H1 (cell line): Measurements from ENCODE around the gene GJA5. TPM values are rescaled to one million over a fixed set of nuclear protein-coding genes. Genes with fewer than 3 reads are reported as not detected.

Source experiments
- CTCF ChIA-PET: fragments of 300-600 bp; sonication (Branson Sonifier 250); formaldehyde crosslinking; loops from one replicate; lab custom pipeline; 2021; ENCODE audit not compliant: partially characterized antibody; lab: Charles Lee
- POLR2A ChIA-PET: fragments of 300-600 bp; sonication (Branson Sonifier 250); formaldehyde crosslinking; loops from one replicate; lab custom pipeline; 2021; ENCODE audit warnings: inconsistent platforms; ENCODE audit not compliant: partially characterized antibody; lab: Charles Lee
- DNase-seq, 2 experiments: peaks; one replicate each; pipeline versions ENCODE4 v3.0.0 to v3.0.0-alpha.2; 2010 to 2022; ENCODE audit warnings: low spot score in 2 of 2, low read depth in 1 of 2, mixed read lengths in 1 of 2
- FAIRE-seq: peaks from 2 replicates; lab custom pipeline; 2011; peaks lifted over from hg19 to GRCh38; lab: Jason Lieb, UNC
- H2AFZ ChIP-seq: 2 replicates; pipeline ENCODE4 v1.8.1; 2012; ENCODE audit warnings: low read length, inconsistent platforms
- H2AK5ac ChIP-seq: 2 replicates; pipeline ENCODE4 v1.6.1; 2013; ENCODE audit warnings: low read depth, low read length
- H2BK120ac ChIP-seq: replicated peaks from 2 replicates; pipeline ENCODE3; 2013; ENCODE audit warnings: low read depth, low read length, inconsistent platforms
- H2BK12ac ChIP-seq: 2 replicates; pipeline ENCODE4 v1.6.1; 2013; ENCODE audit warnings: low read depth, low read length
- H2BK15ac ChIP-seq: 2 replicates; pipeline ENCODE4 v1.6.1; 2013; ENCODE audit warnings: low read length
- H2BK20ac ChIP-seq: 2 replicates; pipeline ENCODE4 v1.6.1; 2013; ENCODE audit warnings: low read length
- H2BK5ac ChIP-seq: 2 replicates; pipeline ENCODE4 v1.6.1; 2013; ENCODE audit warnings: low read depth, low read length
- H3K14ac ChIP-seq: 2 replicates; pipeline ENCODE4 v1.6.1; 2013; ENCODE audit warnings: inconsistent platforms; ENCODE audit not compliant: insufficient read length
- H3K18ac ChIP-seq: 2 replicates; pipeline ENCODE4 v1.6.1; 2013; ENCODE audit warnings: low read length; ENCODE audit errors: extremely low read depth
- H3K23ac ChIP-seq: 2 replicates; pipeline ENCODE4 v1.6.1; 2013; ENCODE audit warnings: inconsistent platforms; ENCODE audit not compliant: insufficient read length
- H3K23me2 ChIP-seq: 2 replicates; pipeline ENCODE4 v1.6.1; 2013; ENCODE audit warnings: low read depth, low read length
- H3K27ac ChIP-seq: 2 replicates; pipeline ENCODE4 v1.6.1; 2011; ENCODE audit warnings: low read depth, low read length, inconsistent platforms
- H3K27me3 ChIP-seq, 4 experiments: replicated peaks in 1 of 4; 1 replicate in 1 of 4; 2 replicates in 3 of 4; pipeline versions ENCODE4 v1.6.1 to v1.8.1; 2011 to 2013; ENCODE audit warnings: low read length in 3 of 4, mild to moderate bottlenecking in 3 of 4, inconsistent platforms in 2 of 4, mixed read lengths in 2 of 4, moderate library complexity in 1 of 4; ENCODE audit not compliant: control insufficient read depth in 3 of 4, insufficient read depth in 3 of 4; ENCODE audit errors: extremely low read depth in 1 of 4
- H3K36me3 ChIP-seq, 4 experiments: 2 replicates each; pipeline versions ENCODE4 v1.6.1 to v1.8.1; 2011 to 2013; ENCODE audit warnings: mild to moderate bottlenecking in 4 of 4, low read length in 3 of 4, moderate library complexity in 2 of 4, control low read depth in 1 of 4, inconsistent platforms in 1 of 4; ENCODE audit not compliant: insufficient read depth in 4 of 4, control insufficient read depth in 2 of 4
- H3K4ac ChIP-seq: replicated peaks from 2 replicates; pipeline ENCODE3; 2013; ENCODE audit warnings: low read length, low read depth, mixed read lengths, inconsistent platforms; ENCODE audit not compliant: insufficient read length
- H3K4me1 ChIP-seq, 4 experiments: replicated peaks in 1 of 4; 1 replicate in 1 of 4; 2 replicates in 3 of 4; pipeline versions ENCODE4 v1.6.1 to v1.8.1; 2011 to 2013; ENCODE audit warnings: low read length in 3 of 4, inconsistent platforms in 2 of 4, mixed read lengths in 1 of 4; ENCODE audit not compliant: insufficient read depth in 4 of 4, control insufficient read depth in 3 of 4
- H3K4me2 ChIP-seq, 2 experiments: 2 replicates each; pipeline versions ENCODE4 v1.6.1 to v1.8.1; 2011 to 2013; ENCODE audit warnings: low read depth in 2 of 2, low read length in 2 of 2, control low read depth in 1 of 2, inconsistent platforms in 1 of 2, mild to moderate bottlenecking in 1 of 2; ENCODE audit not compliant: insufficient read depth in 1 of 2
- H3K4me3 ChIP-seq, 4 experiments: fragments of 200-600, 300-600 bp in 1 of 4; sonication (generic), shearing (Covaris generic), sonication (Bioruptor Twin) in 1 of 4; 2 replicates each; pipeline versions ENCODE4 v1.5.1 to v1.8.1; 2011 to 2016; ENCODE audit warnings: low read length in 4 of 4, low read depth in 3 of 4, control low read depth in 2 of 4, inconsistent platforms in 2 of 4, mild to moderate bottlenecking in 2 of 4, mixed read lengths in 1 of 4, moderate library complexity in 1 of 4; ENCODE audit not compliant: insufficient read depth in 2 of 4; ENCODE audit errors: extremely low read depth in 1 of 4
- H3K56ac ChIP-seq: replicated peaks from 2 replicates; pipeline ENCODE3; 2013; ENCODE audit warnings: low read depth, mild to moderate bottlenecking, mixed read lengths, low read length, inconsistent platforms; ENCODE audit not compliant: insufficient read length
- H3K79me1 ChIP-seq: 2 replicates; pipeline ENCODE4 v1.6.1; 2013; ENCODE audit warnings: low read depth, low read length, control low read depth
- H3K79me2 ChIP-seq, 2 experiments: 2 replicates each; pipeline versions ENCODE4 v1.6.1 to v1.8.1; 2012 to 2013; ENCODE audit warnings: low read length in 2 of 2, mild to moderate bottlenecking in 2 of 2, inconsistent platforms in 1 of 2; ENCODE audit not compliant: insufficient read depth in 2 of 2, control insufficient read depth in 1 of 2
- H3K9ac ChIP-seq, 4 experiments: replicated peaks in 1 of 4; 1 replicate in 1 of 4; 2 replicates in 3 of 4; pipeline versions ENCODE4 v1.6.1 to v1.8.1; 2011 to 2013; ENCODE audit warnings: low read depth in 3 of 4, low read length in 3 of 4, control low read depth in 2 of 4, mild to moderate bottlenecking in 2 of 4, moderate library complexity in 2 of 4, inconsistent platforms in 1 of 4; ENCODE audit errors: extremely low read depth in 1 of 4
- H3K9me3 ChIP-seq, 2 experiments: 2 replicates each; pipeline versions ENCODE4 v1.6.1 to v1.8.1; 2012 to 2013; ENCODE audit warnings: mild to moderate bottlenecking in 2 of 2, moderate library complexity in 2 of 2, control low read depth in 1 of 2, inconsistent platforms in 1 of 2, low read depth in 1 of 2, low read length in 1 of 2, mixed read lengths in 1 of 2; ENCODE audit not compliant: insufficient read depth in 2 of 2
- H4K20me1 ChIP-seq, 2 experiments: replicated peaks in 1 of 2; 2 replicates each; pipeline versions ENCODE3 to v1.8.1; 2011 to 2013; ENCODE audit warnings: inconsistent platforms in 2 of 2, low read length in 2 of 2, mild to moderate bottlenecking in 1 of 2; ENCODE audit not compliant: insufficient read depth in 2 of 2, control insufficient read depth in 1 of 2
- H4K5ac ChIP-seq: 2 replicates; pipeline ENCODE4 v1.6.1; 2013; ENCODE audit warnings: low read length, low read depth, mixed read lengths, inconsistent platforms; ENCODE audit not compliant: insufficient read length
- H4K8ac ChIP-seq: 2 replicates; pipeline ENCODE4 v1.8.0; 2013; ENCODE audit warnings: mild to moderate bottlenecking, moderate library complexity, low read length, inconsistent platforms; ENCODE audit not compliant: insufficient read depth; ENCODE audit errors: extremely low read depth
- H4K91ac ChIP-seq: replicated peaks from 2 replicates; pipeline ENCODE3; 2013; ENCODE audit warnings: low read length, mixed read lengths, inconsistent platforms; ENCODE audit not compliant: insufficient read length
- CEBPB ChIP-seq: IDR thresholded peaks from 2 replicates; pipeline ENCODE4 v1.6.1; 2012; ENCODE audit warnings: low read depth, low read length
- MAFK ChIP-seq: IDR thresholded peaks from 2 replicates; pipeline ENCODE4 v1.6.1; 2012; ENCODE audit warnings: low read depth, mild to moderate bottlenecking, improper control_type of control experiment, low read length
- SP2 ChIP-seq: IDR thresholded peaks from 2 replicates; pipeline ENCODE4 v1.6.1; 2012; ENCODE audit warnings: mild to moderate bottlenecking, low read length, inconsistent platforms
- SRF ChIP-seq: IDR thresholded peaks from 2 replicates; pipeline ENCODE4 v1.6.1; 2011; ENCODE audit warnings: mild to moderate bottlenecking, low read depth, low read length, moderate library complexity
- TCF12 ChIP-seq: IDR thresholded peaks from 2 replicates; pipeline ENCODE4 v1.6.1; 2011; ENCODE audit warnings: low read depth, mild to moderate bottlenecking, low read length
- WGBS, 2 experiments: shearing (Covaris generic) in 1 of 2; methylation state at CpG; one replicate each; pipeline versions ENCODE4 v1.1.6 to v1.1.7; 2013 to 2015; ENCODE audit warnings: low lambda C conversion rate in 2 of 2, mixed read lengths in 2 of 2, inconsistent platforms in 1 of 2, low coverage in 1 of 2, missing lambda C conversion rate in 1 of 2; ENCODE audit not compliant: insufficient replicate concordance in 2 of 2, insufficient coverage in 1 of 2, insufficient read length in 1 of 2; ENCODE audit errors: extremely low coverage in 1 of 2, missing lambda C conversion rate in 1 of 2; 5-methylcytosine and 5-hydroxymethylcytosine counted together
- polyA plus RNA-seq, 7 experiments: library from polyadenylated mRNA; depleted of rRNA in 3 of 7; stranded (reverse) in 5 of 7; unstranded in 2 of 7; fragments of >200 nt in 5 of 7; fragments of 200-250 nt in 2 of 7; gene quantifications; 1 replicate in 5 of 7; 2 replicates in 1 of 7; 4 replicates in 1 of 7; pipeline versions ENCODE4 v1.2.1 to v1.2.3, GENCODE V29; 2011 to 2013; ENCODE audit warnings: missing spikeins in 2 of 7, mixed read lengths in 2 of 7
- total RNA-seq: library from RNA; stranded (reverse); fragmentation: NEBNext Ultra II Directional; extraction: Animal tissue kit (Norgen Biotek cat#: 25700); gene quantifications from 2 replicates; pipeline ENCODE4 v1.2.1, GENCODE V29; 2021

GJA5 gene
- total and polyA plus RNA-seq, 2 of the 8 experiments (the other 6 are each of a cell fraction or from before 2014, with no cell fraction given), result 1.2 to 2.7 TPM

DNA sequence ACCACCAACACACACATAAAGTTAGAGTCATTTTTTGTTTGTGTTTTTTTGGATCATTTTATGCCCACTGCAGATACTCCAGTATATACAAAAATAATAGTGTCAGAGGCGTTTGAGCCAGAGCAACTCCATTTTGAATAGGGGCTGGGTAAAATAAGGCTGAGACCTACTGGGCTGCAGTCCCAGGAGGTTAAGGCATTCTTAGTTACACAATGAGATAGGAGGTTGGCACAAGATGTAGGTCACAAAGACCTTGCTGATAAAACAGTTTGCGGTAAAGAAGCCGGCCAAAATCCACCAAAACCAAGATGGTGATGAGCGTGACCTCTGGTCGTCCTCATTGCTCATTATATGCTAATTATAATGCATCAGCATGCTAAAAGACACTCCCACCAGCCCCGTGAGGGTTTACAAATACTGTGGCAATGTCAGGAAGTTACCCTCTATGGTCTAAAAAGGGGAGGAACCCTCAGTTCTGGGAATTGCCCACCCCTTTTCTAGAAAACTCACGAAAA, 40.6 kb downstream of the GJA5 start:
- no peak overlapping the region for H3K9ac ChIP-seq
- TF ChIP-seq MAFK, result no peak
- no peak for TF ChIP-seq SRF
- TF ChIP-seq SP2, result no peak
- TF ChIP-seq CEBPB, result no peak
- no peak for TF ChIP-seq TCF12

More for the DNA sequence above, 40.6 kb downstream of the GJA5 start:
- H2AK5ac ChIP-seq, result no peak overlapping the region
- no peak overlapping the region for H3K4ac ChIP-seq
- no peak for FAIRE-seq
- H4K91ac ChIP-seq, result no peak overlapping the region
- CTCF ChIA-PET, result interaction anchor here (0.9 to 8.5 kb wide), 2 partner anchors 19 to 171 kb away, joined by 3 to 206 read pairs; no protein-coding TSS in a partner anchor
- H3K18ac ChIP-seq, result no peak overlapping the region
- no peak overlapping the region for H3K23ac ChIP-seq
- no peak overlapping the region for H3K4me2 ChIP-seq
- no peak overlapping the region for H4K8ac ChIP-seq
- no peaks in the 10 kb centered on the region; a peak in 1 of 7 replicates for H3K27me3 ChIP-seq
- H2AFZ ChIP-seq, result no peak overlapping the region
- no peak overlapping the region for H4K5ac ChIP-seq
- no peak overlapping the region for H3K27ac ChIP-seq
- no peak overlapping the region for H2BK15ac ChIP-seq
- no peaks in the 10 kb centered on the region for H3K79me2 ChIP-seq
- 78% methylated on average over 7 of the region's 7 CpGs; no CpG with 5 or more reads in 1 of the 2 experiments for WGBS, 2 experiments
- no peaks in the 10 kb centered on the region for H3K23me2 ChIP-seq
- H2BK20ac ChIP-seq, result no peak overlapping the region
- H3K4me1 ChIP-seq, result peaks cover 0 to 4% (median 0%) of the 10 kb centered on the region in 4 experiments; a peak in 4 of 7 replicates
- H3K79me1 ChIP-seq, result no peaks in the 10 kb centered on the region
- H2BK12ac ChIP-seq, result no peak overlapping the region
- no peak overlapping the region for H2BK5ac ChIP-seq
- no peak for DNase-seq
- POLR2A ChIA-PET, result no interaction called here
- no peak overlapping the region for H3K56ac ChIP-seq
- H3K14ac ChIP-seq, result no peak overlapping the region
- H2BK120ac ChIP-seq, result no peak overlapping the region
- H3K4me3 ChIP-seq, result no peak overlapping the region
- H3K9me3 ChIP-seq, result peaks cover 8 to 11% of the 10 kb centered on the region in 2 experiments; a peak in 2 of 4 replicates
- H4K20me1 ChIP-seq, result no peaks in the 10 kb centered on the region
- H3K36me3 ChIP-seq, result no peaks in the 10 kb centered on the region
